Suprapubic skin (tissue), 3 donors: ENCODE results near the gene METTL25B.

Experiments used
- EP300 ChIP-seq: sonication (generic); formaldehyde crosslinking; IDR thresholded peaks from one replicate; pipeline ENCODE4 v1.6.1; 2017; ENCODE audit warnings: antibody characterized with exemption
- POLR2A ChIP-seq, 2 donors: fragments of 450-650 bp; IDR thresholded peaks; one replicate each; pipeline ENCODE4 v1.6.1; 2017; ENCODE audit warnings: antibody characterized with exemption in 2 of 2, mild to moderate bottlenecking in 2 of 2, moderate library complexity in 2 of 2
- TF ChIP-seq, protein P1 (sequence below), 2 donors: fragments of 200-600 bp in 1 of 2; fragments of 450-650 bp in 1 of 2; sonication (generic) in 1 of 2; IDR thresholded peaks; one replicate each; pipeline ENCODE4 v1.5.1; 2016 to 2019; ENCODE audit warnings: antibody characterized with exemption in 2 of 2, mild to moderate bottlenecking in 1 of 2, moderate library complexity in 1 of 2

DNA sequence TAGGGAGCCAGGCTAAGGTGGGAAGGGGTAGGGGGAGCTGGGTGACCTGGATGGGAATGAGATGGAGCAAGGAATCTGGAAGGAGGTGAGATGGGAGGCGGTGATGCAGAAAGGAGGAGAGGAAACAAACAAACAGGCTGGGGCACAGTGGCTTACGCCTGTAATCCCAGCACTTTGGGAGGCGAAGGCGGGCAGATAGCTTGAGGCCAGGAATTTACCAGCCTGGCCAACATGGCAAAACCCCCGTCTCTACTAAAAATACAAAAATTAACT, 33.6 kb upstream of the METTL25B start:
- TF ChIP-seq, protein P1, sequence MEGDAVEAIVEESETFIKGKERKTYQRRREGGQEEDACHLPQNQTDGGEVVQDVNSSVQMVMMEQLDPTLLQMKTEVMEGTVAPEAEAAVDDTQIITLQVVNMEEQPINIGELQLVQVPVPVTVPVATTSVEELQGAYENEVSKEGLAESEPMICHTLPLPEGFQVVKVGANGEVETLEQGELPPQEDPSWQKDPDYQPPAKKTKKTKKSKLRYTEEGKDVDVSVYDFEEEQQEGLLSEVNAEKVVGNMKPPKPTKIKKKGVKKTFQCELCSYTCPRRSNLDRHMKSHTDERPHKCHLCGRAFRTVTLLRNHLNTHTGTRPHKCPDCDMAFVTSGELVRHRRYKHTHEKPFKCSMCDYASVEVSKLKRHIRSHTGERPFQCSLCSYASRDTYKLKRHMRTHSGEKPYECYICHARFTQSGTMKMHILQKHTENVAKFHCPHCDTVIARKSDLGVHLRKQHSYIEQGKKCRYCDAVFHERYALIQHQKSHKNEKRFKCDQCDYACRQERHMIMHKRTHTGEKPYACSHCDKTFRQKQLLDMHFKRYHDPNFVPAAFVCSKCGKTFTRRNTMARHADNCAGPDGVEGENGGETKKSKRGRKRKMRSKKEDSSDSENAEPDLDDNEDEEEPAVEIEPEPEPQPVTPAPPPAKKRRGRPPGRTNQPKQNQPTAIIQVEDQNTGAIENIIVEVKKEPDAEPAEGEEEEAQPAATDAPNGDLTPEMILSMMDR (IDR thresholded peaks at IDR 0.05): no peak
- TF ChIP-seq POLR2A (IDR thresholded peaks at IDR 0.05) (no peak), EP300 (no peak)
